ENCODE results near the gene XPR1. TPM values are rescaled to one million over a fixed set of nuclear protein-coding genes. Genes with fewer than 3 reads are reported as not detected.

XPR1 gene
- total RNA-seq, 1 donor from 2014 or later: 35.2 TPM

DNA sequence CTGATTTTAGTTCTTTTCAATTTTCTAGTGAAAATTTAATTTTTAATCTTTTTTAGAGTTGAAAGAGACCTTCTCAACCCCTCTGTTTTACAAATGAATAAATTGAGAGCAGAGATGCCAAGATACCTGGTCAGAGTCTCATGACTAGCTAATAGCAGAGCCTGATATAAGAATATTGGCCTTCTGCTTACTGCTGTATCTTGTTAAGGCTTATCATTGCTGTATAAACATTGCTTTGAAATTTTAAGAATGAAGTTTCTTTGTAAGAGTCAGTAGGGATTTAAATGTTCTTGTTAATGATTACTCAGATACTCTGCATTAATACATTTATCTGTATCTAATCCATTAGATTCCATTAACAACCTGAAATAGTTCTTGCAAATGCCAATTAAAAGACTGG lies 9.8 kb downstream of the XPR1 start:
- H3K27ac Mint-ChIP-seq (ENCODE audit: unreplicated experiment): no peak overlapping the region
- Histone ChIP-seq H3K27ac (ENCODE audit: low read depth, low read length) (no peak overlapping the region), H4K20me1 (ENCODE audit: insufficient read depth, low read length) (peaks cover 24% of the 10 kb centered on the region), H3K4me2 (ENCODE audit: low read length) (no peak overlapping the region), H3K4me1 (ENCODE audit: insufficient read depth, low read length) (no peaks in the 10 kb centered on the region), H3K27me3 (ENCODE audit: insufficient read depth, low read length) (no peaks in the 10 kb centered on the region), H3K4me3 (ENCODE audit: insufficient read depth, low read depth, low read length) (no peak overlapping the region), H3K9ac (ENCODE audit: low read length) (no peak overlapping the region), H3K36me3 (ENCODE audit: insufficient read depth, low read length) (no peaks in the 10 kb centered on the region), H3K9me3 (ENCODE audit: insufficient read depth, low read depth, low read length) (no peaks in the 10 kb centered on the region), H3K79me2 (ENCODE audit: insufficient read depth, low read length) (peaks cover 22% of the 10 kb centered on the region), H2AFZ (ENCODE audit: low read depth, low read length) (no peak overlapping the region)
- DNase-seq (ENCODE audit: low read depth) (no peak), FAIRE-seq (no peak)
- H3K4me1 Mint-ChIP-seq (ENCODE audit: low read depth, unreplicated experiment): peaks cover 4% of the 10 kb centered on the region
- H3K4me3 Mint-ChIP-seq (ENCODE audit: unreplicated experiment): no peak overlapping the region
- no peaks in the 10 kb centered on the region for H3K9me3 Mint-ChIP-seq (ENCODE audit: unreplicated experiment)
- no peaks in the 10 kb centered on the region for H3K36me3 Mint-ChIP-seq (ENCODE audit: low read depth, unreplicated experiment)
- TF ChIP-seq EZH2 (IDR thresholded peaks at IDR 0.05; ENCODE audit: insufficient read depth, low read length): no peak
- no peak for TF ChIP-seq CTCF (IDR thresholded peaks at IDR 0.05; ENCODE audit: insufficient read depth, low read depth, low read length)
- H3K27me3 Mint-ChIP-seq (ENCODE audit: low read depth, unreplicated experiment): no peaks in the 10 kb centered on the region

GRCh38 chr1:180642781-180643180 lies 11.0 kb downstream of the XPR1 start:
- no peaks in the 10 kb centered on the region for H3K36me3 Mint-ChIP-seq (ENCODE audit: low read depth, unreplicated experiment)
- no peak overlapping the region for H3K4me3 ChIP-seq (ENCODE audit: insufficient read depth, low read depth, low read length)
- no peak overlapping the region for H2AFZ ChIP-seq (ENCODE audit: low read depth, low read length)
- H3K27ac ChIP-seq (ENCODE audit: low read depth, low read length): no peak overlapping the region
- no peaks in the 10 kb centered on the region for H3K9me3 Mint-ChIP-seq (ENCODE audit: unreplicated experiment)
- H3K27me3 ChIP-seq (ENCODE audit: insufficient read depth, low read length): no peaks in the 10 kb centered on the region
- peaks cover 18% of the 10 kb centered on the region for H3K79me2 ChIP-seq (ENCODE audit: insufficient read depth, low read length)
- DNase-seq (ENCODE audit: low read depth): no peak
- no peaks in the 10 kb centered on the region for H3K4me1 ChIP-seq (ENCODE audit: insufficient read depth, low read length)
- H3K4me1 Mint-ChIP-seq (ENCODE audit: low read depth, unreplicated experiment): peaks cover 4% of the 10 kb centered on the region
- no peaks in the 10 kb centered on the region for H3K27me3 Mint-ChIP-seq (ENCODE audit: low read depth, unreplicated experiment)
- H3K27ac Mint-ChIP-seq (ENCODE audit: unreplicated experiment): no peak overlapping the region
- peaks cover 28% of the 10 kb centered on the region for H4K20me1 ChIP-seq (ENCODE audit: insufficient read depth, low read length)
- H3K9ac ChIP-seq (ENCODE audit: low read length): no peak overlapping the region
- no peak overlapping the region for H3K4me3 Mint-ChIP-seq (ENCODE audit: unreplicated experiment)
- FAIRE-seq: no peak
- H3K9me3 ChIP-seq (ENCODE audit: insufficient read depth, low read depth, low read length): no peaks in the 10 kb centered on the region
- H3K36me3 ChIP-seq (ENCODE audit: insufficient read depth, low read length): no peaks in the 10 kb centered on the region
- TF ChIP-seq EZH2 (IDR thresholded peaks at IDR 0.05; ENCODE audit: insufficient read depth, low read length) (no peak), CTCF (IDR thresholded peaks at IDR 0.05; ENCODE audit: insufficient read depth, low read depth, low read length) (no peak)
- no peak overlapping the region for H3K4me2 ChIP-seq (ENCODE audit: low read length)

DNA sequence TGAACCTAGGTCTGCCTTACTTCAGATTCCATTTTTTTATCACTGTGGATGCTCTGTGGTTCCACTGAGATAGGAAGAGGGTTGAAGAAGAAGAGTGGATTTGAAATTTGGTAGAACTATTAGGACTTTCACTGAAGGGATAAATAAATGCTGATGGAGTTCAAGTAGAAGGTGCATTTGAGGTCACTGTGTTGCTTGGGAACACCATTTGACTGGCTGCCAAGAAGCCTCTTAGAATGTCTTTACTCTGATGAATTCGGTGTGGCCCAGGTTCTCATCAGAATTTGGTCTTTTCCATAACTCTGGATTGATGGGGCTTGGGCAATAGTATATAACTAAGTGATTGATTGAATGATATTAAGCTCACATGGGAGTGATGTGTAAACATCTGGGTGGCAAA lies 11.9 kb downstream of the XPR1 start:
- Histone ChIP-seq H3K36me3 (ENCODE audit: insufficient read depth, low read length) (no peaks in the 10 kb centered on the region), H3K9ac (ENCODE audit: low read length) (no peak overlapping the region), H3K4me3 (ENCODE audit: insufficient read depth, low read depth, low read length) (no peak overlapping the region), H3K79me2 (ENCODE audit: insufficient read depth, low read length) (peaks cover 15% of the 10 kb centered on the region), H2AFZ (ENCODE audit: low read depth, low read length) (no peak overlapping the region), H3K4me1 (ENCODE audit: insufficient read depth, low read length) (no peaks in the 10 kb centered on the region), H3K4me2 (ENCODE audit: low read length) (no peak overlapping the region), H3K9me3 (ENCODE audit: insufficient read depth, low read depth, low read length) (no peaks in the 10 kb centered on the region), H3K27ac (ENCODE audit: low read depth, low read length) (no peak overlapping the region), H4K20me1 (ENCODE audit: insufficient read depth, low read length) (peaks cover 24% of the 10 kb centered on the region), H3K27me3 (ENCODE audit: insufficient read depth, low read length) (no peaks in the 10 kb centered on the region)
- no peak overlapping the region for H3K4me3 Mint-ChIP-seq (ENCODE audit: unreplicated experiment)
- no peaks in the 10 kb centered on the region for H3K27me3 Mint-ChIP-seq (ENCODE audit: low read depth, unreplicated experiment)
- no peak overlapping the region for H3K27ac Mint-ChIP-seq (ENCODE audit: unreplicated experiment)
- DNase-seq (ENCODE audit: low read depth): no peak
- no peak for FAIRE-seq
- peaks cover 4% of the 10 kb centered on the region for H3K4me1 Mint-ChIP-seq (ENCODE audit: low read depth, unreplicated experiment)
- TF ChIP-seq CTCF (IDR thresholded peaks at IDR 0.05; ENCODE audit: insufficient read depth, low read depth, low read length) (no peak), EZH2 (IDR thresholded peaks at IDR 0.05; ENCODE audit: insufficient read depth, low read length) (no peak)
- H3K9me3 Mint-ChIP-seq (ENCODE audit: unreplicated experiment): no peaks in the 10 kb centered on the region
- no peaks in the 10 kb centered on the region for H3K36me3 Mint-ChIP-seq (ENCODE audit: low read depth, unreplicated experiment)
